ENCODE data around the gene AMIGO3.

Gene AMIGO3

GRCh38 chr3:49668861-49669260 lies 50.6 kb downstream of the AMIGO3 start:
- DNase-seq (ENCODE audit: low read depth in 2 of 2): no peak

GRCh38 chr3:49668414-49668797 lies 51.1 kb downstream of the AMIGO3 start:
- DNase-seq (ENCODE audit: low read depth in 2 of 2): no peak

- no peak for DNase-seq (ENCODE audit: low read depth in 2 of 2)
Measured at GRCh38 chr3:49667701-49668413, 51.6 kb downstream of the AMIGO3 start.
